ENCODE data around the gene HTT-AS. TPM values are rescaled to one million over a fixed set of nuclear protein-coding genes. Genes with fewer than 3 reads are reported as not detected.

The HTT-AS gene
- total and polyA plus RNA-seq, 8 donors = not detected

GRCh38 chr4:3074846-3075651 is 711 bp upstream of the HTT-AS start:
- no peak for TF ChIP-seq CTCF (IDR thresholded peaks at IDR 0.05)
- peak; percentile 23 for ATAC-seq
- H3K4me1 ChIP-seq = peaks cover 12 to 41% of the 10 kb centered on the region in 2 donors
- peak overlapping the region; percentile 89 to 91 for H3K4me3 ChIP-seq
- H3K36me3 ChIP-seq = no peaks in the 10 kb centered on the region
- peak; percentile 43 to 87 (median 82) for DNase-seq
- H3K9me3 ChIP-seq = no peaks in the 10 kb centered on the region
- H3K27me3 ChIP-seq = no peaks in the 10 kb centered on the region
- peak overlapping the region; percentile 85 to 88 for H3K27ac ChIP-seq
- intact Hi-C loops (cut with DNase I) = no loop called here

- intact Hi-C loops (cut with DNase I) = no loop called here
- H3K4me3 ChIP-seq = peak overlapping the region; percentile 59 to 91
- no peaks in the 10 kb centered on the region for H3K36me3 ChIP-seq
- peak in 1 of 4 donors; percentile 79 for DNase-seq
- peaks cover 12 to 35% of the 10 kb centered on the region in 2 donors for H3K4me1 ChIP-seq
- H3K27ac ChIP-seq = peak overlapping the region in 1 of 2 donors; percentile 78
- no peak for TF ChIP-seq CTCF (IDR thresholded peaks at IDR 0.05)
- H3K9me3 ChIP-seq = no peaks in the 10 kb centered on the region
- peak; percentile 0 for ATAC-seq
- H3K27me3 ChIP-seq = no peaks in the 10 kb centered on the region
These were observed 920 bp downstream of the HTT-AS start for GRCh38 chr4:3073158-3074077.

- Histone ChIP-seq H3K4me3 (no peak overlapping the region), H3K4me1 (peaks cover 12 to 23% of the 10 kb centered on the region in 2 donors), H3K27ac (no peak overlapping the region), H3K27me3 (no peaks in the 10 kb centered on the region), H3K36me3 (no peaks in the 10 kb centered on the region), H3K9me3 (no peaks in the 10 kb centered on the region)
- ATAC-seq (no peak), DNase-seq (no peak)
- intact Hi-C loops (cut with DNase I) = no loop called here
- no peak for TF ChIP-seq CTCF (IDR thresholded peaks at IDR 0.05)
These were observed 2.5 kb downstream of the HTT-AS start for GRCh38 chr4:3071811-3072210.

- ATAC-seq = no peak
- Histone ChIP-seq H3K27ac (no peak overlapping the region), H3K4me3 (no peak overlapping the region), H3K27me3 (no peaks in the 10 kb centered on the region), H3K9me3 (no peaks in the 10 kb centered on the region), H3K4me1 (peaks cover 3 to 14% of the 10 kb centered on the region in 2 donors), H3K36me3 (no peaks in the 10 kb centered on the region)
- intact Hi-C loops (cut with DNase I) = no loop called here
- TF ChIP-seq CTCF (IDR thresholded peaks at IDR 0.05) = no peak
- no peak for DNase-seq
These were observed 3.4 kb downstream of the HTT-AS start for GRCh38 chr4:3070709-3071500.
